HG03460 (cell line): ENCODE measurements around the gene PRKAG3.

ENCODE experiments used
- ATAC-seq: cut with Tn5 transposase; IDR thresholded peaks from one replicate; pipeline ENCODE4 v1.9.1; 2021; ENCODE audit not compliant: unreplicated experiment

The PRKAG3 gene

DNA sequence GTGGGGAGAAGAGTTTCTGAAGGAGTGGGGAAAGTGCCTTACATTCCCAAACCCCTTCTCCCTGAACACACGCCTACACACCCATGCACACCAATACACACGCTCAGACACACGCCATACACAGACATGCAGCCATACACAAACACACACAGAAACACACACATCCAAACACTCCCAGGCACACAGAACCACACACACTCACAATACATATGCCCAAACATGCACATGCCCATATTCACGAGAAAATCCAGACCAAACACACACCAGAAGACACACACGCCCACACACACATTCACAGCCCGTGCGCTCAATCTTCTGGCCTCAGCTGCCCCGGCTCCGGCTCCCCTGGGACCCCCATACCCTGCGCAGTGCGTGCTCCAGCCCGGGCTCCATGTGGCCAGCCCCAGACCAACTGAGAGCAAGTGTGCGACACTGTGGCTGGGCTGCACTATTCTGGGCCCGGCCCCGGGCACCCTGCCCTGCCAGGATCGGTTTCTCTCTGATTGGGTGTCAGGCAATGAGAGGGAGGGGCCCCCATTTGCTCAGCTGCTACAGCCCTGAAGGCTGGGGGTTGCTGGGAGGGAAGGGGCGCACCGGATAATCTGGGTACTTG, at the start of gene PRKAG3:
PRKAG3 (minus strand) TSS at position 426 of the 613 bp plus-strand sequence.
- no peak for ATAC-seq

DNA sequence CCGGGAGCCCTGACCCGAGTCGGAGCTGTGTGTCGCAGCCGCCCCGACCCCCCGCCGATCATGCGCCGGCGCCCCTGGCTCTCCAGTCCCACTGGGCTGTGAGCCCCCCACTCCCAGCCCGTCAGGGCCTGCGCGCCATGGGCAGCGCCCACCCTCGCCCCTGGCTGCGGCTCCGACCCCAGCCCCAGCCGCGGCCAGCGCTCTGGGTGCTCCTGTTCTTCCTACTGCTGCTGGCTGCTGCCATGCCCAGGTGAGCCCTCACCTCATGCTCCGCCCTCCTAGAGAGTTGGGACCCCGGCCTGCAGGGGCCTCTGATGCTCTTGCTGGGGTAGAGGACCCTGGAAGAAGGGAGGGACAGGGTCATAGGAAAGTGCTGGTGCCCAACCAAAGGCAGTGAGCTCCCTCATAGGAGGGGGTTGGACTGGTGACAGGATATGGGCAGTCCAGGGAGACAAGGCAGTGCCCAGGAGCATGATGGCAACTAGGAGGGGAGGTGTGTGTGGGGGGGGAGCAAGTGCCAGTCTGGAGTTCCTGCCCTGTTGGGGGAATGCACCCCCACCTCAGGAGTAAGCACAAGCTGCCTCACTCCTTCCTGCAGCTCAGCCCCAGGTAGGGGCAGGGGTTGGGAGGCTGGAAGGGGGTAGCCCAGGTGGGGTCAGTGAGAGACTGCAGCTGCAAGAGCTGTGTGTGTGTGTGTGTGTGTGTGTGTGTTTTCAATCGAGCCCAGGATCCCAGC, 49.4 kb upstream of the PRKAG3 start:
- ATAC-seq = no peak

DNA sequence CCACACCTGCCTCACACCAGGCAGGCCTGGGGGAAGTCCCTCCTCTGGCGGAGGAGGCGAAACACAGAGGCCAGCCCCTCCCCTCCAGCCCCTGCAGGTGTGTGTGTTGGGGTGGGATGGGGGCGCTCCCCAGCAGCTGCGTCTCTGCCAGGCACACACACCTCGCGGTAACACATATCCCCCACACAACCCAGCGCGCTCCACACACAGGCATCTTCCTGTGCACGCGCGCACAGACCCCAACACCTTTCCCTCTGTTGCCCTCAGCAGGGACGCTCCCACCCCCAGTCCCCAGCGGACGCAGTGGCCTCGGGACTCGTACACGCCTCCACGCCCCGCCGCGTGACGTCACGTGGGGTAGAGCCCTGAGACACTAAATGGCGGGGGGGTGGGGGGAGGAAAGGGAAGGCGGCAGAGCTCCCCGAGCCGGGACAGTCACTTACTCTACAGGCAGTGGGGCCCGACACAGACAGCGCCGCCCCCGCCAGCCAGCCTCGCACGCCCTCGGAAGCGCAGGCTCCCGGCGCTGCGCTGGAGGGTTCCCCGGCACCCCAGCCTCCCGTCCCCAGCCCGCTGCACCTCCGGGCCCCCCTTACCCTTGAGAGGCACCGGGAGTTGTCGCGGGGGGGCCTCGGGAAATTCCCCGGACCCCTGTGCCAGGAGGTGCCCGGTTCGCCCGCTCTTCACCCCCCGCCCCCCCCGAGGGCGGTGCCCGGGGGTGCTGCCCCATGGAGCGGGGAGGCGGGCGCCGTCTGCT, 48.7 kb upstream of the PRKAG3 start, which contains the start of gene WNT10A:
WNT10A (plus strand) TSS at position 751 of the 757 bp plus-strand sequence. CDS start 144 bp downstream, outside the sequence.
- ATAC-seq = peak; percentile 70

DNA sequence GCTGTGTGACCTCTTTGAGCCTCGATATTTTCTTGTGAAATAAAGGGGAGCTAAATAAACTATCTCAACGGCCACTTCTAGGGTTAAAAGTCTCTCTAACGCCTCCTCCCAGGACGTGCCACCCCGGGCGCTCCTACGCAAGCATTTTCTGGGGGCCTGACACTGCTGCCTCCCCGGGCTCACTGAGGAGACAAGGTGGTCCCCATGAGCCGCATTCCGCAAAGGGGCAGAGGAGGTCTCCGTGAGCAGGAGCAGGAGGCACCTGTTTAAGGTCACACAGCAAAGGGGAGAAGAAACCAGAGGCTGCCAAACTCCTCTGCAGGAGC, 48.1 kb upstream of the PRKAG3 start:
- ATAC-seq = no peak

GRCh38 chr2:218878926-218879761, 47.5 kb upstream of the PRKAG3 start:
- no peak for ATAC-seq

DNA sequence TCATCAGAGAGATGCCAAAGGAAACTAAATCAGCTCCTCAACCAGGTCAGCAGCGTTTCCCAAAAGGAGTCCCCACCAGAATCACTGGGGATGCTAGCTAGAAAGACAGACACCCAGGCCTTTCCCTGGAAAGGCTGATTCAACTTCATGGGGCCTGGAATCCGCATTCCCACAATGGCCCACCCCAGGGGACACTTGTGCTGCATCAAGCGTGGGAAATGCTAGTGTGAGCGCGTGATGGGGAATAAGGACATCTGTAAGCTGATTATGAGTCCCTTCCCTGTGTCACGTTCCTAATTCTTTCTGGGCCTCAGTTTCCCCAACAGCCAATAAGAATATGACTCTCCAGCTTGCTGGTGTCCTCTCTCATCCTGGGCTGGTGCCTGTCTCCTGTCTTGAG, 46.9 kb upstream of the PRKAG3 start:
- ATAC-seq = no peak

GRCh38 chr2:218877891-218878290, 46.3 kb upstream of the PRKAG3 start:
- ATAC-seq = no peak

GRCh38 chr2:218877331-218877730, 45.7 kb upstream of the PRKAG3 start:
- ATAC-seq = no peak

DNA sequence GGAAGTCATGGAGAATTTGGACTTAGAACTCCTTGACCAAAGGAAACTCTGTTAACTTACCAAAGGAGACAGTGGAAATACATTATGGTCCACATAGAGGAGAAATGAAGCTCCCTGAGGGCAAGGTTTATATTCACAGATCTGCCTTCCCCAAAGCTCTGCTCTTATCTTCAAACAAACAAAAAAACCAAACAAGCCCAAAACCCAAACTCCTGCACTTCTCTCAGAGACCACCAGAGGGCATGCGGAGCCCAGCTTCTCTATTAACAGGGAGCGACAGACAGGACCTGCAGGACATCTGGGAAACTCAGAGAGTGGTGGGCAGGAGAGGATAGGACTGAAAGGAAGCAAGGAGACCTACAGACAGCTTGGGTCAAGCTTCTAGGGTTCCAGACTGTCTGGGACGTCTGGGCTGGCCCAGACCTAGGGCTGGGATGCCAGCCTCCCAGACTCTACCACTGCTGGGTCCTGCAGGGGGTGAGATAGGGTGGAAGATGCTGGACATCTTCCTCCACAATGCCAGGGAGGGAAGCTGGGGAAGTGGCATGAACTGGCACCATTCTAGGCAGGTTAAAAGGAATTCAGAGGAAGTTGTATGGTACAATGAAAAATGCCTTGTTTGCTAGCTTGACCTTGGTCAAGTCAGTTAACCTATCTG, 45.1 kb upstream of the PRKAG3 start:
- no peak for ATAC-seq

- no peak for ATAC-seq
Observed at GRCh38 chr2:218875692-218876246, 44.2 kb upstream of the PRKAG3 start.

- ATAC-seq = no peak
Observed at GRCh38 chr2:218873359-218874194, 42.0 kb upstream of the PRKAG3 start.

DNA sequence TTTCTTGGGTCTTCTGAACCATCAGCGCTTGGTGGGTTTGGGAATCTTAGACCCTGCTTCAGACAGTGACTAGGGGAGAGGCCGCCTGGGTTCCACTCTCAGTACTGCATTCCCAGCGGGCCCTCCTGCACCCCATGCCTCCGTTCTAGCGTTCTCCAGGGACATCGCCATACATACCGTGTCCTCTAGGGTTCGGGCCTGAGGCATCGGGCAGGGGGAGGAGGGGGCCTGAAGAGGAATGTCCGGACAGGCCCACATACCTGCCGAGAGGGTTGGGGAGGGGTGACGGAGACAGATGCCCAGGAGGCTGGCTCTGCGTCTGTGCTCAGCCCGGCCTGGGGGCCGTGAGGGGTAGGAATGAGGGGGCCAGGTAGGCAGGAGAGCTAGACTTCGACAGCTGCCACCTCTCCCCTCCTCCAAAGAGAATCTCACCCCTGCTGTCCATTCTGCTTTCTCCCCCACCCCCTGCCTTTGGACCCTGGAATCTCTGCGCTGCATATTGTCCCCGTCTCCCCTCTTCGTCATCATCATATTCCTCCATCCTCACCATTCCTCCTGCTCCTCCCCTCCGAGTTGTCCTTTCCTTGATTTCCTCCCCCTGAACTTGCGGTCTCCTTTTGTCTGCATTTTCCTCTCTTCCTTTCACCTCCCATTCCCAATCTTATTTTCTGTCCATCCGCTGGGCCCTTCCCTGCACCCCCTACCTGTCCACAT, 41.2 kb upstream of the PRKAG3 start:
- ATAC-seq = no peak

- no peak for ATAC-seq
Observed at GRCh38 chr2:218871345-218872302, 40.0 kb upstream of the PRKAG3 start.

DNA sequence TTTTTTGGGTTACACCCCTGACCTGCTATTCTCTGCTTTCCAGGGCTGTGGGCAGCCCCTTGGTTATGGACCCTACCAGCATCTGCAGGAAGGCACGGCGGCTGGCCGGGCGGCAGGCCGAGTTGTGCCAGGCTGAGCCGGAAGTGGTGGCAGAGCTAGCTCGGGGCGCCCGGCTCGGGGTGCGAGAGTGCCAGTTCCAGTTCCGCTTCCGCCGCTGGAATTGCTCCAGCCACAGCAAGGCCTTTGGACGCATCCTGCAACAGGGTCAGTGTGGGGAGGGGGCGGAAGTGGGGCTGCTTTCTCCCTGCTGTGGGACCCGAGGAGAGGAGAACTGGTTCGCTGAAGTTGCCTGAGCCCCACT, 39.4 kb upstream of the PRKAG3 start:
- no peak for ATAC-seq

- ATAC-seq = no peak
Observed at GRCh38 chr2:218869064-218869463, 37.5 kb upstream of the PRKAG3 start.

DNA sequence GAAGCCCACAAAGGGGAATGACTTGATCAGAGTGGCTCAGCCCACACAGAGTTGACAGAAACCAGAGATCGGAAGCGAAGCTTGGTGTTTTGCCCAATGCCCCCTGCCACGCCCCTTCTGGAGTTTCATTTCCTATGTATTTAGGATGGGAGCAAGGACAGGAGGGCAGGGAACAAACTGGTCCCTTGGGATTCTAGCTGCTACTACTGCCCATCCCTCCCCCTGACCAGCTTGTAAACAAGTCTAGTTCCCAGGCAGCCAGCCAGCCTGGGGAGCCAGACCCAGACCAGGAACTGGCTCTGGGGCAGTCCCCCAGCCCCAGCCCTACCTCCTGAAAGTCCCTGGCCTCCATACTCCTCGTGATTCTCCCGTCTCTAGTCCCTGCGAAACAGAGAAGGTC, 36.3 kb upstream of the PRKAG3 start:
- no peak for ATAC-seq

DNA sequence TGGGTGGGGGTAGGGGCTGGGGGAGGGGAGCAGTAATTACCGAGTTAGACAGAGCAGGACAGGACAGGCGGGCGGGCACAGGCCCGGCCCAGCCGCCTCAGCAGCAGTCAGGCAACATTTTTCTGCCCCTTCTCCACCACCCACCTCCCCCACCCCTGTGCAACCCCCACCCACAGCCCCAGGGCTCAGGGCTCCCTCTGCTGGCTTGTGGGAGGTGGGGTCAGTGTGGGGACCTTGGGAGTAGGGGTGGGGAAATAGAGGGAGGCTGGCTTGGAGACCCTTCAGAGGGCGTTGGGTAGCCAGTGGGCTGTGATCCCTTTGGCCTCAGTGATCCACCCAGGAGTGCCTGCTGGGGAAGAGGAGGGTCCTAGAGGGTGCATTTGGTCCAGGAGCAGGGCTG, 34.4 kb upstream of the PRKAG3 start:
- ATAC-seq = no peak

DNA sequence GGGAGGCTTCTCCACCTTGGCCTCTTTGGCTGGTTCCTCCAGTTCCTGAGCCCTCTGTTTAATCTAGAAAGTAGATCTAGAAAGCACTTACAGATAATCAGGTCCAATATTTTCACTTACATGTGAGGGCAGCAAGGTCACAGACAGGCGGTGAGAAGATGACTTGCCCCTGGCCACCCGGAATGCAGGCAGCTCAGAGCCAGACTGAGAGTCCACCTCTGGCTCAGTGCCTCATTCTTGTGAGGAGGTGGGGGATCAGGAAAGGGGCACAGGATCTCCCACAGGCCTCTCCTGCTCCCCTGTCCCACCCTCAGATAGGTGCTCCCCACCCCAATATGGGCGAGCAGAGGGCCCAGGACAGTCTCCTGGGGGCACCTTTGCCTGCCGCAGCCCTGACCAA, 33.8 kb upstream of the PRKAG3 start:
- no peak for ATAC-seq
